HTERT RPE-1 (cell line): ENCODE measurements around the gene CRABP2.

Source experiments
- in situ Hi-C: fragments of 300-500 bp; cut with MboI; formaldehyde crosslinking; loops from 4 replicates; pipeline ENCODE4 v1.14.3; 2020; ENCODE audit warnings: low sequenced_read_pairs

The CRABP2 gene

DNA sequence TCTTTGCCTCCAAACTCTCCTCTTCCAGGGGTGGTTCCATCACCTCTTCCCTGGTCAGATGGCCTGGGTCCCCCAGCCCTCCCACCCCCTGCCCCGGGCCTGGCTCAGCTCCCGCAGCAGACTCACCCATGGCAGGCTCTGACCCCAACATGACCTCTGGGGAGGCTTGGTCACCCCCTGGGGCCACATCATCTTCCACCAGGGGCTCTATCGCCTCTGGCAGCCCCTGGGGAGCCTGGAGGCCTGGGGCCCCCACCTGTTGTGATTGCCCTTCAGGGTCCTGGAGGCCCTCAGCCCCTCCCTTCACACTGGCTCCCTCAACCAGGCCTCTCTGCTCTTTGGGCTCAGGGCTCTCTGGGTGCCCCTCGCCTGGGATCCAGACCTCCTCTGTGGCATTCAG lies 34.6 kb downstream of the CRABP2 start:
- in situ Hi-C loops = no loop called here

GRCh38 chr1:156670359-156670758 lies 35.0 kb downstream of the CRABP2 start:
- in situ Hi-C loops = no loop called here

DNA sequence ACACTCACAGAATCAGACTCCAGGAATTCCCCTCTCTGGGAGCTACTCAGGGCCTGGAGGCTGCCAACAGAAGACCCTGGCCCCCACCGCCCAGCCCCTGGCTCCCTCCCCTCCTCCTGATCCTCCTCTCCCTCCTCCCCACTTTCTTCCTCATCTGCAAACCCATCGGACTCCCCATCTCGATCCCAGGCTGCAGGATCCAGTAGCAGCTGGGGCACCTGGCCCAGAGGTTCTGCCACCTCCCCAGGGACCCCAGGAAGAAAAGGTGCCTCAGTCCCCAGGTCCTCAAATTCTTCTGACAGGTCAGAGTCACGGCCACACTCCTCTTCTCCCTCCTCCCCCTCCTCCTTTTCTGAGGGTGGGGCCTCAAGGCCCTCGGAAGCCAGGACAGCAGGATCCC lies 35.6 kb downstream of the CRABP2 start:
- in situ Hi-C loops = no loop called here

DNA sequence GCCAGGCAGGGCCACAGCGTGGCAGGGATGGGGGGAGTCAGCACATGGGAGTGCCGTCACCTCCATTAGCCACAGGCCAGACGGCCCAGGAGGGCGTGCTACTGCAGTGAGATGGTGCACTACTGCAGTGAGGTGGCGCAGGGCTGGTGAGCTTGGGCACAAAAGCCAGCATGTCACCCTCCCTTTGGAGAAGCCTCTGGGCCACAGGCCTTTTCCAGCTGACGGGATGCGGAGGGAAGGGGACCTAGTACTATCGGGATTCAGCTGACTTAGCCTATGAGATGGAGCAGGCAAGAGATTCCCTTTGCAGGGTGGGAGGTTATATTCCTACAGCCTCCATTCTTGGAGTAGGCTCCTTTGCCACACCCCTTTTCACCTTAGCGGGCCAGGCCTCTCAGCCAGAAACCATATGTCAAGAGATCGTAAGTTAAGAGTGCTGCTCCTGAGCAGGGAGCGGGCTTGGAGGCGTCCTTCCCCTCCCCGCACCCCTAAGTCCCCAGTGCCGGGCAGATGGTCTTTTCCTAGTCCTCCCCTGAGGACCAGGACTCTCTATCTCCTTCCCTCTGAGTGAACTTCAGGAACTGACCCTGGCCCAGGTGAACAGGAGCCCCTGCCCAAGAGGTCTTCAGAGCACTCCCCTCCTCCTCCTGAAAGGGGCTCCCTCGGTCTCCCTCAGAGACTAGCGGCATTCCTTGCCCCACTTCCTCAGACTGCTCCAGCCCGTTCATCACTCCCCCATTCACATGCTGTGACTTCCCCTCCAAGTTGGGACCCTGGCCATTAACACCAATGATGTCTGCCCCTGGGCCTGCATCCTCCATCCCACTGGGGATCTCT lies 36.4 kb downstream of the CRABP2 start:
- in situ Hi-C loops = no loop called here

- in situ Hi-C loops = no loop called here
These were observed 37.2 kb downstream of the CRABP2 start for GRCh38 chr1:156667968-156668709.

DNA sequence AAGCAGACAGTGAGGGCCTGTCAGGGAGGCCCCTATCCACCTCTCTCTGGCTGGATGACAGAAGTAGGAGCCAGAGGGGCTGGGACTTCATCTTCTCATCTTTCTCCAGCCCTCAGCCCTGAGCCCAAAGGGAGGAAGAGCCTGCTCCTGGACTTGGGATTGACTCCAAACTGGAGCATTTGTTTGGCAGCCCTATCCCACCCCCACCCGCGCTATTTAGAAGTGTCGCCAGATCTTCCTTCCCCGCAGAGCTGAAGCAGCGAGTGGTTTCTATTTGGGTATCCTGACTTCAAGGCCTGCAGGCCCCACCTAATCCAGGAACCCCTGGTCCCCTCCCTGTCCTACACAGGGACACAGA lies 37.8 kb downstream of the CRABP2 start:
- in situ Hi-C loops = no loop called here

DNA sequence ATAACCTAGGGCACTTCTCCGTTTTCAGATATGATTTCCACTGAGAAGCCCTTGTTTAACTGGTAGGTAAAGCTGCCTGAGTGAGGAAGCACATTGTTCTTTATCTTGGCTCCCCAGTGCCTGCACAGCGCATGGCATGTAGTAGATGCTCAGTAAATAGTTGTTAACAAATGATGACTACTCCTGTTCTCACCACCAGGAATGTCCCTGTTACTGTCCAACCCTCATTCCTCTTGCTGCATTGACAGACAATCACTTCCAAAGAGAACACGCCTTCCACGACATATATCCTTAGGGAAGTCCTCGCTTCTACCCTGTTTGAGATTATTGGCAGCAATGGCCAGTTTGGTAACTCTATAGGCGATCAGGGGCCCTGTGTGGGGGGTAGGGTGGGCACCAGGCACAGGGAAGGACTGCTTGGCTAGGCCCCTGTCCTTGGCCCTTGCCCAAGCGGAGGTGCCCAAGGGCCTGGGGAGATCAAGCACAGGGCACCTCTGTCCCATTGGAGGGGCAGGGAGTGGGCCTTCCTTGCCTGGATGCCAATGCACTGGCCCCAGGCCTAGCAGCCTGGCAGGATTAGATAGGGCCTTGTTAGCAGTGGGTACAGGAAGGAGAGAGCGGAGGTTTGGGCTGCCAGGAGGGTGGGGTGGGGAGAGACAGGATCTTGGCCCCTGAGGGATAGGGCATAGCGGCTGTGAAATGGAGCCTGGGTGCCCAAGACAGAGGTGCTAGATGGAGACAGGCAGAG lies 38.3 kb downstream of the CRABP2 start:
- in situ Hi-C loops = no loop called here

DNA sequence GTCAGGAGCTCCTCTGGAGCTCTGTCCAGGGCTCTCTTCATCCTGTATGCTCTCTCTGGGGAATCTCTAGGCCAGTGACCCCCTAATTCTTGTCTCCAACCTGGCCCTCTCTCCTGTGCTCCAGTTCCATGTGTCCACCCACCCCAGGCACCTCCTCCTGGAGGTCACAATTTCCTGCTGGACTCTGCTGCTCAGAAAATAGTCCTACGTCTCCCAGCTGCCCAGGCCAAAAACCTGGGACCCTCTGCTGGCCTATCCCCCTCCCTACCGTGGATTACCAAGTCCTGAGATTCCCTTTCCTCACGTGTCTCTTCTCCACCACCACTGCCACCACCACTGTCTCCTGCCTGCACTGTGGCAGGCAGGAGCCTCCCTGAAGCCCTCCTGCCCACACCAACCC lies 39.8 kb downstream of the CRABP2 start:
- in situ Hi-C loops = no loop called here

- in situ Hi-C loops = no loop called here
These were observed 40.5 kb downstream of the CRABP2 start for GRCh38 chr1:156664767-156665411.

DNA sequence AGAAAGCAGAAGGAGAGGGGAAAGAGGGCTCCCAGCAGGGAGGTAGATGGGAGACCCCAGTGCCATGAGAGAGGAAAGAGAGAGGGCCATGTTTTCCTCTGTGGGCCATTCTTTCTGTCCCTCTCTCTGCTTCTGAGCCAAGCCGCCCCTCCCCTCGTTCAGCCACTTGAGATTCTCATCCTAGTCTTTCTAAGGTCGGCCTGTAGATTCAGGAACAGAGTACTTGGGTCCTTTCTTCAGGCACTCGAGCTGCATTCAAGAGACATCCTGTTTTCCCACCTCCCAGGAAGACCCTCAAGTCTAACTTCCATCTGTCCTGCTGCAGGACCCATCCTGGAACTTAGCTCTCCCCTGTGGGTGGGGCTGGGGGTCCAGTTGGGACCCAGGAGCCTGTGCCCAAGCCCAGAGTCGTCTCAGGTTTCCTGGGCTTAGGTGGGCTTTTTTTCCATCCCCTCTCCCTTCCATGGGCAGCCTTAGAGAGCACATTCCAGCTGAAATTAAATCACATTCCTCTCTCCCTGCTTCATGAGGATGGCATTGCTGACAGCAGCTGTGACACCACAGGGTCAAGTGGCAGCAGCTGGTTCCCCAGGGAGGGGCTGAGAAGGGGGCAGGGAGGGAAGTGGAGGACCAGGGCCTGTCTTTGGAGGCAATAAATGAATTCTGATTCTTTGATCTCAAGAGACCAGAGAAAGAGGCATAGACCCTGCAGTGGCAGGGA lies 41.2 kb downstream of the CRABP2 start:
- in situ Hi-C loops = no loop called here

GRCh38 chr1:156663178-156663577 lies 42.2 kb downstream of the CRABP2 start:
- in situ Hi-C loops = no loop called here

- in situ Hi-C loops = no loop called here
These were observed 42.7 kb downstream of the CRABP2 start for GRCh38 chr1:156662800-156663055.

DNA sequence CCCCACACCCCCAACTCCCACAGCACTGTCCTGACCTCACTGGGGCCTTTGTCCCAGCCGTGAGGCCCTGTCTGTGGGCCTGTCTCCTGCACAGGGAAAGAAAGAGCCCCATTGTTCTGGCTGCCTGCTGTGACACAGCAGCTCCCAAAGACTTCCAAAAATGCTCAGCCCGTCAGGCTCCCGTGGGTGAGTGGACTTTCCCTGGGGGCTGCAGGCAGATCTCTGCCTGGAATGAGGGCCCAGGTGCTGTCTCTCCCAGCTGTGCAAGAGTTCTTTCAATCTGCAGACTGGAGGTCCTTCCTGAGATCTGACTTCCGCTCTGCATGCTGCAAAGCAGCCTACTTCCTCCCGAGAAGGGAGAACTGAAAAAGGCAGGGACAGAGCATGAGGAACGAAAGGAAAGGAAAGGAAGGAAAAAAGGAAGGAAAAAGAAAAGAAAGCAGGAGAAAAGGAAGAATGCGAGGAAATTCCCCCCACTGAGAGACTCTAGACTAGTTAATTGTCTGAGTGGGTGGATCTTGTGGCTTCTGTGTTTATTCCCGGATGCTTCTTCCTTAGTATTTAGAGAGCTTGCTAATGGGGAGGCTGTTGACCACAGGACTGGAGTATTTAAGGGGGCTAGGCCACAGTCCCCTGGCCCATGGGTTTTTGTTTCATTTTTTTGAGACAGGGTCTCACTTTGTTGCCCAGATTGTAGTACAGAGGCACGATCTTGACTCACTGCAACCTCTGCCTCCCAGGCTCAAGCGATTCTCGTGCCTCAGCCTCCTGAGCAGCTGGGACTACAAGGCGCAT lies 43.2 kb downstream of the CRABP2 start:
- in situ Hi-C loops = no loop called here

DNA sequence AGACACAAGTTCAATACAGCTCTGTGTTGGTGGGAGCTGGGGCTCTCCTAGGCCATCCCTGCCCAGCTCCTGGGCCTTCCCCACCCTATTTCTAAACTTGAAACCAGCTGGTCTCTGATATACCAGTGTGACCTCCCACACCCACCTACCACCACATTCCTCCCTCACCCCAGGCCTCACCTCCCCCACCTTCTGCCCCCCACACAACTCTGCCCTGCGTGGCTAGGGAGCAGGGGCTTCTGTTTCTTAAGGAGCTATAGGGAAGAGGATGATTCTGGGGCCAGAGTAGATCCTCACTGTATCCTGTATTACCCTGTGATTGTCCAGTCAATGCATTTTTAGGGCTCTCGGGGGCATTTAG lies 44.7 kb downstream of the CRABP2 start:
- in situ Hi-C loops = no loop called here

DNA sequence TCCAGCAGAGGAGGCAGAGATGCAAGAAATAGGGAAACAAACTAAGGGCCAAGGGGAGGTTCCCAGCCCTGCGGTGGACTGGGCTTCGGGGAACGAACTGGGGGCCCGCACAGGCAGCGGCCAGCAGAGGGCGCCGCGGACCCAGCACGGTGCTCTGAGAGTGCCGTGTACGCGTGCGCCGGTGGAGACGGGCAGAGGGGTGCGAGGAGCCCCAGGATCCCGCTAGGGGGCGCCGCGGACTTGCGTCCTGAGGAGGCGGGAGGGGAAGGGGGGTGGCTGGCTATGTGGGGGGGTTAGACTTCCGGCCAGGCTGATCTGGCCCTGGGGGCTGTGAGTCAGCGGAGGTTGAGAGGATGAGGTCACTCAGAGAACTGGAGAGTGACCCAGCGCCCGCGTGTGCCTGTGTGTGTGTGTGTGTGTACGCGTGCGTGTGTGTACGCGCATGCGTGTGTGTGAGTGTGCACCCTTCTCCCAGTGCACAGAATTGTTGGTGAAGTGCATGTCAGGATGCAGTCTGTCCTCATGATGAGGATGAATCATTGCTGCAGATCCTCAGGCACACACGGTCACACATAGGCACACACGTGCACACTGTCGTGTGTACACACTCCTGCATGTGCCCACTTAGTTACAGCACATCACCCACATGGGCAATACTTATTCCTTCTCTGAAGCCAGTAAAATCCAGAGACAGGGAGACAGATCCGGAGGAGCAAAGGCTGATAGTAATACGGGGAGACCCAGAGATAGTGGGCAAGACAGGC lies 45.2 kb downstream of the CRABP2 start:
- in situ Hi-C loops = no loop called here

- in situ Hi-C loops = no loop called here
These were observed 45.8 kb downstream of the CRABP2 start for GRCh38 chr1:156659661-156659987.

GRCh38 chr1:156658945-156659574 lies 46.3 kb downstream of the CRABP2 start:
- in situ Hi-C loops = no loop called here

GRCh38 chr1:156658496-156658895 lies 46.9 kb downstream of the CRABP2 start:
- in situ Hi-C loops = no loop called here

- in situ Hi-C loops = no loop called here
These were observed 47.6 kb downstream of the CRABP2 start for GRCh38 chr1:156657741-156658319.
